OCI-LY3 (cell line): ENCODE results near the gene RBM12.
A peak's percentile ranks its signal among the peaks of the same experiment; 100 is the strongest.
"Not testable (repeated sequence)": the region's sequence is repeated elsewhere in the genome, so short reads cannot be mapped to it uniquely, and the experiment has no call there.

Experiments used
- CTCF ChIP-seq: fragments of 200-600, 300-600 bp; sonication (generic); IDR thresholded peaks from 2 replicates; pipeline ENCODE4 v1.5.1; 2014; ENCODE audit warnings: antibody characterized with exemption, low read length, low read depth
- EZH2phosphoT487 ChIP-seq: fragments of 200-600 bp; shearing (Covaris generic); IDR thresholded peaks from 2 replicates; pipeline ENCODE4 v1.6.1; 2018; ENCODE audit warnings: antibody characterized with exemption, mixed run types, low read depth

GRCh38 chr20:35686872-35687271 is 22.2 kb upstream of the RBM12 start:
- peak; percentile 18 for TF ChIP-seq CTCF
- TF ChIP-seq EZH2phosphoT487 = not testable (repeated sequence)
